Measurements from ENCODE around the gene CPTP. TPM values are rescaled to one million over a fixed set of nuclear protein-coding genes. Genes with fewer than 3 reads are reported as not detected.
"Not testable (repeated sequence)": the region's sequence is repeated elsewhere in the genome, so short reads cannot be mapped to it uniquely, and the experiment has no call there.

The CPTP gene
- total RNA-seq, 1 donor, result 8.5 TPM

DNA sequence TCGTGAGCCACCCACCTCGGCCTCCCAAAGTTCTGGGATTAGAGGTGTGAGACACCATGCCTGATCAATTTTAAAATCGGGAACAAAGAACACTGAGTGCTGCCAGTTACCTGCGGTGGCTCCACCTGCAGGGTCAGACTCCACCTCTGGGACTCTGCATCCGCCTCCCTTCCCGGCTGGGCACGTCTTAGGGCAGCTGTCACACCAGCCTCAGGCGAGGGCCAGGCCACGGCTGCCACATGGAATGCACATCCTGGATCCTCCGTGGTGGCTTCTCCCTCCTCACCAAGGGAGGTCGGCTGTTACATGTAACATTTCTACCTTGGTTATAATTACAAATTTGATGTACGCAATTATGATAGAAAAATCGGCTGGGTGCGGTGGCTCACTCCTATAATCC lies 39.7 kb downstream of the CPTP start:
- Histone ChIP-seq H3K27me3 (ENCODE audit: insufficient read depth, low read length) (no peaks in the 10 kb centered on the region), H3K9me3 (ENCODE audit: low read depth, low read length) (no peaks in the 10 kb centered on the region), H3K4me1 (ENCODE audit: insufficient read depth, low read length) (no peaks in the 10 kb centered on the region), H3K4me3 (ENCODE audit: low read length) (no peak overlapping the region)

DNA sequence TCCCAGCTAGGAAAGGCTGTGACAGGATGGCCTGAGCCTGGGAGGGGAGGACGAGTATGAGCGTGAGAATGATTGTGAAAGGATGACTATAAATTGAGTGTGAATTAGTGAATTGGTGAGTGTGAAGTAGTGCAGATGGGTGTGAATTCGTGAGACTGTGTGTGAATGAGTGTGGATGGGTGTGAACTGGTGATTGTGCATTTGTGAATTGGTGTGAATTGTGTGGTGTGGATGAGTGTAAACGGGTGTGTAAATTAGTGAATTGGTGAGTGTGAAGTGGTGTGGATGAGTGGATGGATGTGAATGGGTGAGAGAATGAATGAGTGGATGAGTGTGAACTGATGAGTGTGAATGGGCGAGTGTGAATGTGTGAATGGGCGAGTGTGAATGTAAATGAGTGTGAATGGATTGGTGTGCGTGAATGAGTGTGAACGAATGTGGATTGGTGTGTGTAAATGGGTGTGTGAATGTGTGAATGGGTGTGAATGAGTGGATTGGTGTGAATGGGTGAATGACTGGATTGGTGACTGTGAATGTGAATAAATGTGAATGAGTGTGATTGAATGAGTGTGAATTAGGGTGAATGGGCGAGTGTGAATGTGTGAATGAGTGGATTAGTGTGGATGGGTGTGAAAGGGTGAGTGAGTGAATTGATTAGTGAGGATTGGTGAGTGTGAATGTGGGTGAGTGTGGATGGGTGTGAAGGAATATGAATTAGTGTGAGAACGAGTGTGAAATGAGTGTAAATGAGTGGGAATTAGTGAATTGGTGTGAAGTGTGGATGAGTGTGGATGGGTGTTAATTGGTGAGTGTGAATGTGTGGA lies 41.5 kb downstream of the CPTP start:
- peaks cover 7% of the 10 kb centered on the region for H3K4me1 ChIP-seq (ENCODE audit: insufficient read depth, low read length)
- H3K27me3 ChIP-seq (ENCODE audit: insufficient read depth, low read length), result no peaks in the 10 kb centered on the region
- no peaks in the 10 kb centered on the region for H3K9me3 ChIP-seq (ENCODE audit: low read depth, low read length)
- no peak overlapping the region for H3K4me3 ChIP-seq (ENCODE audit: low read length)

DNA sequence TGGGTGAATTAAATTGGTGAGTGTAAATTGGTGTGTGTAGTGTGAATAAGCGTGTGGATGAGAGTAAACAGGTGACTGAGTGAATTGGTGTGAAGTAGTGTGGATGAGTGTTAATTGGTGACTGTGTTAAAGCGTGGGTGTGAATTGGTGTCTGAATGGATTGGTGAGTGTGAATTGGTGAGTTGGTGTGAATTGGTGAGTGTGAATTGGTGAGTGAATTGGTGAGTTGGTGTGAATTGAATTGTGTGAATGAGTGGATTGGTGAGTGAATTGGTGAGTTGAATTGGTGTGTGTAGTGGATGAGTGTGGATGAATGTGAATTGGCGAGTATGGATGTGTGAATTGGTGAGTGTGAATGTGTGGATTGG lies 42.1 kb downstream of the CPTP start:
- H3K4me1 ChIP-seq (ENCODE audit: insufficient read depth, low read length), result peaks cover 12% of the 10 kb centered on the region
- H3K9me3 ChIP-seq (ENCODE audit: low read depth, low read length), result no peaks in the 10 kb centered on the region
- no peaks in the 10 kb centered on the region for H3K27me3 ChIP-seq (ENCODE audit: insufficient read depth, low read length)
- H3K4me3 ChIP-seq (ENCODE audit: low read length), result no peak overlapping the region

DNA sequence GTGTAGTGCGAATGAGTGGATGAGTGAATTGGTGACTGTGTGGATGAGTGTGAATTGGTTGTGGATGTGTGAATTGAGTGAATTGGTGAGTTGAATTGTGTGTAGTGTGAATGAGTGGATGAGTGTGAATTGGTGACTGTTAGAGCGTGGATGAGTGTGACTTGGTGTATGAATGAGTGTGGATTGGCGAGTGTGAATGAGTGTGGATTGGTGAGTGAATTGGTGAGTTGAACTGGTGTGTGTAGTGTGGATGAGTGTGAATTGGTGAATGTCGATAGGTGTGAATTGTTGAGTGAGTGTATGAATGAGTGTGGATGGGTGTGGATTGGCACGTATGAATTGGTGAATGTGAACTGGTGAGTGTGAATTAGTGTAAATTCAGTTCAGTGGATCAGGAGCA lies 42.7 kb downstream of the CPTP start:
- H3K9me3 ChIP-seq (ENCODE audit: low read depth, low read length), result no peaks in the 10 kb centered on the region
- peaks cover 19% of the 10 kb centered on the region for H3K4me1 ChIP-seq (ENCODE audit: insufficient read depth, low read length)
- H3K4me3 ChIP-seq (ENCODE audit: low read length), result no peak overlapping the region
- H3K27me3 ChIP-seq (ENCODE audit: insufficient read depth, low read length), result no peaks in the 10 kb centered on the region

- H3K4me1 ChIP-seq (ENCODE audit: insufficient read depth, low read length), result peaks cover 38% of the 10 kb centered on the region
- not testable (repeated sequence) for H3K9me3 ChIP-seq (ENCODE audit: low read depth, low read length); H3K4me3 ChIP-seq (ENCODE audit: low read length); H3K27me3 ChIP-seq (ENCODE audit: insufficient read depth, low read length)
Observed at GRCh38 chr1:1370094-1370493, 45.5 kb downstream of the CPTP start.

- Histone ChIP-seq H3K27me3 (ENCODE audit: insufficient read depth, low read length) (no peaks in the 10 kb centered on the region), H3K9me3 (ENCODE audit: low read depth, low read length) (no peaks in the 10 kb centered on the region), H3K4me3 (ENCODE audit: low read length) (no peak overlapping the region), H3K4me1 (ENCODE audit: insufficient read depth, low read length) (peaks cover 40% of the 10 kb centered on the region)
Observed at GRCh38 chr1:1370771-1371300, 46.2 kb downstream of the CPTP start.

GRCh38 chr1:1371364-1371745 lies 46.8 kb downstream of the CPTP start:
- Histone ChIP-seq H3K9me3 (ENCODE audit: low read depth, low read length) (no peaks in the 10 kb centered on the region), H3K4me1 (ENCODE audit: insufficient read depth, low read length) (peaks cover 45% of the 10 kb centered on the region), H3K27me3 (ENCODE audit: insufficient read depth, low read length) (no peaks in the 10 kb centered on the region), H3K4me3 (ENCODE audit: low read length) (no peak overlapping the region)

- Histone ChIP-seq H3K4me3 (ENCODE audit: low read length) (no peak overlapping the region), H3K9me3 (ENCODE audit: low read depth, low read length) (no peaks in the 10 kb centered on the region), H3K27me3 (ENCODE audit: insufficient read depth, low read length) (no peaks in the 10 kb centered on the region), H3K4me1 (ENCODE audit: insufficient read depth, low read length) (peaks cover 46% of the 10 kb centered on the region)
Observed at GRCh38 chr1:1371746-1372711, 47.4 kb downstream of the CPTP start.

DNA sequence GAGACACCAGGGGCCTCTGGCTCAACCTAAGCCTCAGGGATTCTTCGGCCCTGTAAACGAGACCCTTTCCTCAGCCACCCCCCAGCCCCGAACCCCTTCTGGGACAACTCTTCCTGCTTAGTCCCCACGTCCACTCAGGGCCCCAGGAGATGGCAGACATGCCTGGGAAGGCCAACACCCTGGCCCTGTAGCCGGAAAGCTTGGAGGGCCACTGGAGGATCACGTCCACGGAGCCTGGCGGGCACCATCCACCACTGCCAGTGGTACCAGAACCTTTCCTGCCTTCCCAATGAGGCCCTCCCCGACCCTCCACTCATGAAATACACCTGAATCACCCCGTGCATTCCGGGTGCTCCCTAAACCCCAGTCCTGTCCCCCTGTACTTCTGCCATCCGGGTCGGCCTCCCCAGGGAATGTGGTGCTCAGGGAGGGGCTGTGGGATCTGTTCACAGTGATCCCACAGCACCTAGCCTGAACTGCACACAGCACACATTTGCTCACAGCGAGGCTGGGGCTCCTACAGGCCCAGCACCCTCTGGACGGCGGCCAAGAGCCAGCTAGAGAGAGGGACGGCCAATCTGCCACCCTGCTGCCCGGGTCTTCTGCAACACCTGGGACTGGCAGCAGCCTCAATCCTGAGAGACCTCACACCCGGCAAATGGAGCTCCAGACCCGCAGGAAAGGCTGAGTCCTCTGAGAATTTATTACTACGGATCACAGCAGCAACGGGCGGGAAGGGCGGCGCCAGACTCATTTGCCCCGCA lies 48.6 kb downstream of the CPTP start:
- Histone ChIP-seq H3K4me3 (ENCODE audit: low read length) (no peak overlapping the region), H3K9me3 (ENCODE audit: low read depth, low read length) (no peaks in the 10 kb centered on the region), H3K4me1 (ENCODE audit: insufficient read depth, low read length) (peaks cover 46% of the 10 kb centered on the region), H3K27me3 (ENCODE audit: insufficient read depth, low read length) (no peaks in the 10 kb centered on the region)

GRCh38 chr1:1373815-1374588 lies 49.4 kb downstream of the CPTP start:
- peaks cover 46% of the 10 kb centered on the region for H3K4me1 ChIP-seq (ENCODE audit: insufficient read depth, low read length)
- peak overlapping the region; percentile 88 for H3K4me3 ChIP-seq (ENCODE audit: low read length)
- H3K27me3 ChIP-seq (ENCODE audit: insufficient read depth, low read length), result no peaks in the 10 kb centered on the region
- H3K9me3 ChIP-seq (ENCODE audit: low read depth, low read length), result no peaks in the 10 kb centered on the region

DNA sequence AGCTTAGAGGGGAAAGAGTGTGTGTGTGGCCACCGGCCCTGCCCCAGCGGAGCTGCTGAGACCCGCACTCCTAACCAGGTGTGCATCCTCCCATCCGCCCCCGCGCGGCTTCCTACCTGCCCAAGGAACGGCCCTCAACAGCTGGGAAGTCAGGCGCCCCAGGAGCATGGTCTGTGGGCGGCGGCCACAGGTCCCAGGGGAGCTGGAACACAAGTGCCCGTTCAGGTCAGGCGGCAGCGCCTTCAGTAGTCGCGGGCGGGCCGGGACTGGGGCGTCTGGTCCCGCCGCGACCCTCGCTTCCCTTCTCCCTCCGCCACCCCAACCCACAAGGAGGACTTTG lies 50.0 kb downstream of the CPTP start:
- Histone ChIP-seq H3K27me3 (ENCODE audit: insufficient read depth, low read length) (no peaks in the 10 kb centered on the region), H3K4me1 (ENCODE audit: insufficient read depth, low read length) (peaks cover 46% of the 10 kb centered on the region), H3K9me3 (ENCODE audit: low read depth, low read length) (no peaks in the 10 kb centered on the region), H3K4me3 (ENCODE audit: low read length) (peak overlapping the region; percentile 88)

GRCh38 chr1:1374929-1375662 lies 50.5 kb downstream of the CPTP start, which contains the start of gene AURKAIP1:
Gene AURKAIP1 (minus strand): TSS chr1:1375207. CDS start chr1:1374756, 451 bp downstream.
- peaks cover 46% of the 10 kb centered on the region for H3K4me1 ChIP-seq (ENCODE audit: insufficient read depth, low read length)
- no peaks in the 10 kb centered on the region for H3K27me3 ChIP-seq (ENCODE audit: insufficient read depth, low read length)
- peak within 1 kb of the TSS; percentile 88 for H3K4me3 ChIP-seq (ENCODE audit: low read length)
- H3K9me3 ChIP-seq (ENCODE audit: low read depth, low read length), result no peaks in the 10 kb centered on the region

DNA sequence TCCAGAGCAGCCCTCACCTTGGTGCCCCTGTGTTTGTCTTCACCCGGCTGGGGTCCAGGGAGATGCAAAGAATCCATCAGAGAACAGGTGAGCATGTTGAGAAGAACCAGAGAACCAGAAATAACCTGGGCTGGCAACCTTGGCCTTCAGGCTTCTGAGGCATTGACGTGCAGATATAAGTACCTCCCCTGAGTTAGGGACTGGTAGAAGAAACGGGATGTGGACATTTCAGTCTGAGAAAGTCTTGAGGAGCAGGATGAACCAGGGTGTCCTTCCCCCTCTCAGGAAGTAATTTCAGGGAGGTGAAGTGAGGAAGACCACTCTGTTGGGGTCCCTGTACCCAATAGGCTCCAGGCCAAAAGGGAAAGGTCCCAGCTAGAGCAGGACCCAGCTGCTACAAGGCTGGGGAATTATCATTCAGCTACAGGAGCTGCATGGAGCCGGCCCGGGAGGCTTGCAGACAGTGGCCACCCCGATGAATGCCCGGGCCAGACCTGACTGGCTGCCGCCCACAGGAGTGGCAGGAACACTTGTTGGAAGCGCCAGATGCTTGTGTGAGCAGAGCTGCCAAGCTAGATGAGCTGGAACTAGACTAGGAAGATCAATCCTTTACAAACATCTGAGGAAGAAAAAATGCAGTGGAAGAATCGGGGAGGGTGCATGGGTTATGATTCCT lies 52.1 kb downstream of the CPTP start:
- Histone ChIP-seq H3K4me1 (ENCODE audit: insufficient read depth, low read length) (peaks cover 33% of the 10 kb centered on the region), H3K4me3 (ENCODE audit: low read length) (no peak overlapping the region), H3K9me3 (ENCODE audit: low read depth, low read length) (no peaks in the 10 kb centered on the region), H3K27me3 (ENCODE audit: insufficient read depth, low read length) (no peaks in the 10 kb centered on the region)
